OCI-M1 (cell line): ENCODE results near the gene MED12L.

Source experiments
- DNase-seq: peaks from one replicate; lab custom pipeline; 2025; lab: John Stamatoyannopoulos, UW

The MED12L gene

DNA sequence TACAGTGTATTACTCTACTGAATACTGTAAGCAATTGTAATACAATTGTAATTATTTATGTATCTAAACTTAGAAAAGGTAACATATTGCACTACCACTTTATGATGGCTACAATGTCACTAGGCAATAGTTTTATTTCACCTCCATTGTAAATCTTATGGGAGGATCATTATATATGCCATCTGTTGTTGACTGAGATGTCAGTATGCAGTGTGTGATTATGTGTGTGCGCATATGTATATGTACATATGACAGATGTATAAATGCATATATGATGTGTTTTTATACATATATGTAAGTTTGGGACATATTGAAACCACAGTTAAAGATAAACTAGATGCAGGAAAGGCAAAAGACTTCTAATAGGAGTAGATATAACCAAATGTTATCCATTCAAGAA, 366.9 kb downstream of the MED12L start:
- DNase-seq = no peak

DNA sequence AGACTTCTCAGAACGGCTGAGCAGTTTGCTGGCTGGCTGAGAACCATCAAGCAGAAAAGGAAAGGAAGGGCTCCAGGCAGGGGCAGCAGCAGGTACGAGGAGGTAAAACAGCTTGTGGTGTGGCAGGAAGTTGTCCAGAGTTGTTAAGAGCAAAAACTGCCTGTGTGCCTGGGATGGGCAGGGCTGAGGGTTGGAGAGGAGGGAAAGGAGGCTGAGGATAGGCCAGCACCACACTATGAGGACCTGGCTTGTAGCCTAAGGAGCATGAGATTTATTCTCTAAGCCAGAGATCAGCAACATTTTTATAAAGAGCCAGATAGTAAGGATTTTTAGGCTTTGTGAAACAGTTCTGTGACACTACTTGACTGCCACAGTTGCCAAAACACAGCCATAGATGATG, 367.4 kb downstream of the MED12L start:
- DNase-seq = no peak

GRCh38 chr3:151456065-151456464, 370.6 kb downstream of the MED12L start:
- no peak for DNase-seq

DNA sequence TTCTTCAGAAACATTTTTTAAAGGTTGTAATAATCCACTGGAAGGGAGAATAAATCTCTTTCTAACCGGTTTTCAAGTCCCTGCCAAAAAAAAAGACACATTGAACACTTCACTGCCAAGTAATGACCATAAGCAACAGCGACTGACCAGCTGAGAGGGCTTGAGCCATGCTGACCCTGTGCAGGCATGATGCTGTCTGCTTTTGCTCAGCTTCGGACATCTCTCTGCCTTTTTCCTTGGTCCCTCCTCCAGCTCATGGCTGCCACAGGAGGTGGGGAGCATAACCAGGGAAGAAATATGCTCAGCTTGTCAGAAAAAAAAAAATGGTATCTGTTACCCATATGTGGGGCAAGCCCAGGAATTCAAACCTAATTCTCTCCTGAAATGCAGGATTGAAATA, 373.9 kb downstream of the MED12L start:
- no peak for DNase-seq

GRCh38 chr3:151460228-151460627, 374.8 kb downstream of the MED12L start:
- no peak for DNase-seq

DNA sequence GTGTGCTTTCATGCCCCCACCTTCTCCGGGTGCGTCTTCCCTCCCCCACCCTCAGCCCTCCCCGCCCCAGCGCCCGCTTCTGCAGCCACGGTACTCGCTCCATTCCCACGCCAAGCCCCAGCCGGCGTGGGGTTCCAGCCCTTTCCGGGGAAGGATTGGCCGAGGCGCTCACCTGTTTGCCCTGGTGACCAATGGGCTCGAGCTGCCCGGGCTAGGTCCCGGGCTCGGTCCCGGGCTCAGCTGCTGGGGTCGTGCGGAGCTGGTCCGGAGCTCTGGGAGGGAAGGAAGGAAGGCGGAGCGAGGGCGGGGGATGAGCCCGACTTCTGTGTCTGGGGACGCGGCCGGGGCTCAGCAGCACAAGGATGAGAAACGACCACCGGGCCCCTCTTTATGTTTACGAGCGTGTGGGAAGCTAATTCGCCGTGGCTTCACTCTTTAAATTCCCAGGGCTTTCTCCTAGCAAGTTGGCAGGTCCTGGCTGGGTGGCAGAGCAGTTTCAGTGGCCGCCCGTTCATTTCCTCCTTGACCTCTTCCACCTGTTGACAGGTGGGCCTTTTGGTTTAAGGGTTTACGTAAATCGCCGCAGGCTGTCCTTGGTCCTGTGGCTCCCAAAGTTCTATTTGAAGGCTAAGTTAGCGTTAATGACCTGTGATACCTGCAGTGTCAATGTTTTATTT, 375.4 kb downstream of the MED12L start, which contains the start of gene IGSF10:
TSS of gene IGSF10 (minus strand) at position 288 of the 677 bp plus-strand sequence. CDS start 2,352 bp downstream, outside the sequence.
- DNase-seq = no peak

DNA sequence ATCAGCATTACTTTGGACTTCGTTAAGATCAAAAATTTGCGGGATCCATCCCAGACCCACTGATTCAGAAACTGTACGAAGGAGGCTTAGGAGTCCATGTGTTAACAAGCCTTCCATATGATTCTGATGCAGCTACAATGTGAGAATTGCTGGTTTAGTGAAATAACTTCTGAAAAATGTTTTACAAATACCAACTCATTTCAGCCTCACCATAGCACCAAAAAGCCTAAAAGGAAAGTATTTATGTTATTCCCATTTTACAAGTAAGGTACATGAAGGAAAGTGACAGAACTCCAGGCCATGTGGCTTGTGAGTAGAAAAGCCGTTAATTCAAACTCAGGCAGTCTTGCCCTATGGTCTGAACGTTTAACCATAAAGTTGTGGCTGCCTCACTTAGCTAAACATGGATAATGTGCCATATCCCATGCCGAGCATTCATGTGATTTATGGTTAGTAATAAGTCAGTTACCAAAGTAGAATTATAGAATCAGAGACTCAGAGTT, 376.9 kb downstream of the MED12L start:
- no peak for DNase-seq

GRCh38 chr3:151462991-151463390, 377.5 kb downstream of the MED12L start:
- DNase-seq = no peak

DNA sequence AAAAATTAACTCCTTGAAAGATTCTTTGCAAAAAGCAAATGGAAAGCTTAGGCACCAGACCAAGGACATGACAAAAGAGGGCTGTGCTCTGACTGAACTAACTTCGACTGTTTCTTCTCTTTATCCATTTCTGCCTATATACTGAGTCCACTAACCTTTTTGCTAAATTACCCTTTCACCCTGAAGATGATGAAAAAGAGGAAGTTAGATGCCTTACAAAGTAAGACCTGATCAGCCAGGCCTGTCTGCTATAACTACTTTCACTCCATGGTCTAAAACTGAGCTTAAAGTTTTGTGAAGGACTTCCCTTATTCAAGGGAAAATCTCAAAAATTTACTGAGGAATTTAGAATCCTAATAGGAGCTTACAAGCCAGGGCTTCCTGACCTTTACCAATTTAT, 381.6 kb downstream of the MED12L start:
- peak; percentile 49 for DNase-seq

DNA sequence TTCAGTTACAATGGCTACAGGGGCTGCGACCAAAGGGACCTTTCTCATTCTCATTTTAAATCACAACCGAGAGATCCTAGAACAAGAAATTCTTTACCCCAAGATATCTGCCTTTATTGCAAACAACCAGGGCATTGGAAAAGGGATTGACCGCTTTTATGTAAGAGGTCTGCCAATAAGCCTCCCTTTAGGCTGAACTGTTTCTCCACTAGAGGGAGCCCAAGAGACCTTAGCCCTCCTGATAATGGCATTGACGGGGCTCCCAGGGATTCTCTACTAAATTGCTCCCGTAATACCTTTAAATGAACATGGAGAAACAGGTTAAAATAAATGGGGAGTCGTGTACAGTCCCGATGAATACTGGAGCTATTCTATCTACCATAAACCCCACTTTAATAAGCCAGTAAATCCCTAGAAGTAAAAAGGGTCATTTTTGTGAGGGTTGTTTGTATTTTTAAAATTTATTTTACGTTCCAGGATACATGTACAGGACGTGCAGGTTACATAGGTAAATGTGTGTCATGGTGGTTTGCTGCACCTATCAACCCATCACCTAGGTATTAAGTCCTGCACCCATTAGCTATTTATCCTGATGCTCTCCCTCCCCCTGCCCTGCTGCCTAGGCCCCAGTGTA, 382.9 kb downstream of the MED12L start:
- peak; percentile 67 for DNase-seq

DNA sequence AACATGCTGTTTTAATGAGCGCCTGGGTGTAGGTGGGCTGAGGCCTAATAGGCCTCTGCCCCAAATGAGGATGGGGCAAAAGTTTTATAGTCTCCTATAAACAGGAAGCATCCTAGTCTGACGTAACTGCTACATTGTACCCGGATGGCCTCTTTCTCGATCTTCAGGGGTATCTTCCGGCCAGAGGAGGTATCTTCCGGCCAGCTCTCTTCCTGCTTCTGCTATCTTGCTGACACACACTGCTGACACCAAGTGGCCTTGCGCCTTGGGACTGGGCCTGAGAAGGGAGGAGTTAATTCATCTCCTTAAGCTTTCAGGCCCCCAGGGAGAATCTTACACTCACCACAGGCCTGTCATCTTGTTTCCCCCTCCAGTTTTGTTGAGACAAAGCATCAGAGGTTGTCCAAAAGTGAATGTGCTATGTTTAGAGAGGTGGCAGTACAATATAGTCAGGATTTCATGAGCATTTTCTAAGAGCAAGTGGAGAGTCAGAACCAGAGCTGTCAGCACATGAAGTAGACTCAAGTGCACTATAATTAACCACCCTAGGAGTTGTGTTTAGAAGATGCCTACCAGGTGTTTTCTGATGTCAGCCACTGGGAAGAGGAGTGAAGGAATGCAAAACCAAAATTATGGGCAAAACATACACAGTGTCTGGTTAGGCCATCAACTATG, 391.0 kb downstream of the MED12L start:
- peak; percentile 60 for DNase-seq

GRCh38 chr3:151477591-151478334, 392.3 kb downstream of the MED12L start:
- DNase-seq = no peak

DNA sequence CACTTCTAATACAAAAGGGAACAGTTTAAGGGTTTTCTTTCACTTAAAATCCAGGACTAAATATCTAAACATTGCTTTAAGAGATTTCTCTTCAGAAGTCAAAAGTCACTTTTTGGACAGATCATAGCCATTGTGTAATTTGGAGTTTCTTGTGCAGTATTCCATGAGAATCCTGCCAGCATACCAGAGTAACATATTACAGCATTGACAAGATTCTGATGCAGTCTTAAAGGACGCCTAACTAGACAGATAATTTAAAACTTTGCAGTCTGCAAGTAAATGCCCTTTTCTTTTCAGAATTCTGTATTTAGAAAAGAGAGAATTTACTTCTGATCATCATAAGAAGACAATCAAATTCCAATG, 392.9 kb downstream of the MED12L start:
- no peak for DNase-seq

DNA sequence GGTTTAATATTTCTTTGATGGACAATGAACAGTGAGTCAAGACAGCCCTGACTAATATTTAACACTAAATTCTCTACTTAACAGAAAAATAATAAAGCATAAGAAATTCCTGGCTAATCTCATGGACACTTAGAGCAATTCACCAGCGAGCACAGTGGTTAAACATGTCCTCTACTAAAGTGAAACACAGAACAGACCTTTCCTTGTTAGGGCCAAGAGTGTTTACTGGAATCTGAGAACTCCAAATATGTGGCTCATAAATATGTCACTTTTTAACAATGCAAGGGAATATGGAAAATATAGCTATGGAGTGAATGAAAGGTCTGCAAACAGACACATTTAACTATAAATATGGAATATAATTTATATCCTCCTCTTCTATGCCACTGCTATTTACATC, 394.0 kb downstream of the MED12L start:
- no peak for DNase-seq

GRCh38 chr3:151480492-151480891, 395.0 kb downstream of the MED12L start:
- no peak for DNase-seq

DNA sequence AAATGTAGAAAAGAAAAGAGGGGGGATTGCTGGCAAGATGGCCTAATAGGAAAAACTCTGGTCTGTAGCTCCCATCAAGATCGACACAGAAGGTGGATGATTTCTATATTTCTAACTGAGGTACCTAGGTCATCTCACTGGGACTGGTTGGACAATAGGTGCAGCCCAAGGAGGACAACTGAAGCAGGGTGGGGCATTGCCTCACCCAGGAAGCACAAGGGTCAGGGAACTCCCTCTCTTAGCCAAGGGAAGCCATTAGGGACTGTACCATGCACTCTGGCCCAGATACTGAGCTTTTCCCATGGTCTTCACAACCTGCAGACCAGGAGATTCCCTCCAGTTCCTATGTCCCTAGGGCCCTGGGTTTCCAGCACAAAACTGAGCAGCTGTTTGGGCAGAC, 398.0 kb downstream of the MED12L start:
- no peak for DNase-seq

- peak; percentile 1 for DNase-seq
Measured at GRCh38 chr3:151483961-151484520, 398.6 kb downstream of the MED12L start.
